PFSK-1 (cell line): ENCODE data around the gene DNAJB4.

Source experiments
- POLR2AphosphoS5 ChIP-seq: IDR thresholded peaks from 2 replicates; pipeline ENCODE4 v1.6.1; 2012; ENCODE audit warnings: low read depth, mild to moderate bottlenecking, control low read depth, low read length, moderate library complexity
- TAF1 ChIP-seq: IDR thresholded peaks from 2 replicates; pipeline ENCODE4 v1.6.1; 2012; ENCODE audit warnings: low read length, control low read depth, borderline replicate concordance; ENCODE audit not compliant: insufficient read depth

- TF ChIP-seq TAF1 = no peak
- peak; percentile 36; the same call in 1 of the 2 replicates for TF ChIP-seq POLR2AphosphoS5
These were observed 26.3 kb upstream of the DNAJB4 start for GRCh38 chr1:77978293-77978968.
